Calu3 (cell line): ENCODE results near the gene GALNT14. TPM values are rescaled to one million over a fixed set of nuclear protein-coding genes. Genes with fewer than 3 reads are reported as not detected.

Experiments used
- BruUV-seq: library from RNA; stranded (reverse); fragments of 400-500 nt; replicated peaks from 2 replicates; lab custom pipeline; 2021; lab: Mats Ljungman, UMichigan
- CTCF ChIA-PET: fragments of 300-600 bp; sonication (Branson Sonifier 250); formaldehyde crosslinking; loops from one replicate; lab custom pipeline; 2022; ENCODE audit warnings: antibody characterized with exemption; lab: Charles Lee
- DNase-seq: peaks from one replicate; pipeline ENCODE4 v3.0.0; 2022
- H3K27ac Mint-ChIP-seq: one replicate; pipeline ENCODE4 v1.8.0; 2022; ENCODE audit warnings: mixed read lengths; ENCODE audit not compliant: unreplicated experiment
- H3K27me3 Mint-ChIP-seq: one replicate; pipeline ENCODE4 v1.8.0; 2022; ENCODE audit warnings: mixed read lengths; ENCODE audit not compliant: unreplicated experiment
- H3K36me3 Mint-ChIP-seq: one replicate; pipeline ENCODE4 v1.8.0; 2022; ENCODE audit warnings: mild to moderate bottlenecking, moderate library complexity, mixed read lengths; ENCODE audit not compliant: insufficient read depth, unreplicated experiment
- H3K4me1 Mint-ChIP-seq: one replicate; pipeline ENCODE4 v1.8.0; 2022; ENCODE audit warnings: mild to moderate bottlenecking, low read depth, mixed read lengths; ENCODE audit not compliant: unreplicated experiment
- H3K4me3 Mint-ChIP-seq: one replicate; pipeline ENCODE4 v1.8.0; 2022; ENCODE audit warnings: mild to moderate bottlenecking, low read depth, moderate library complexity, mixed read lengths; ENCODE audit not compliant: unreplicated experiment
- H3K9me3 Mint-ChIP-seq: one replicate; pipeline ENCODE4 v1.8.0; 2022; ENCODE audit warnings: low read depth, mixed read lengths; ENCODE audit not compliant: unreplicated experiment
- CTCF ChIP-seq: fragments of 200-600 bp; IDR thresholded peaks from one replicate; pipeline ENCODE4 v1.8.0; 2022; ENCODE audit warnings: antibody characterized with exemption; ENCODE audit not compliant: unreplicated experiment
- intact Hi-C: fragments of 100-400 bp; cut with micrococcal nuclease; formaldehyde crosslinking; loops from one replicate; pipeline ENCODE4 v1.10.0; 2022; ENCODE audit not compliant: unreplicated experiment
- total RNA-seq: library from RNA; stranded (reverse); gene quantifications from 2 replicates; pipeline ENCODE4 v1.2.3, GENCODE V29; 2022

The GALNT14 gene
- total RNA-seq, 1 experiment from 2014 or later, result 61.9 TPM

- no TSS peak for BruUV-seq
- DNase-seq, result no peak
- CTCF ChIA-PET, result no interaction called here
- intact Hi-C loops, result no loop called here
- Mint-ChIP-seq H3K4me1 (no peaks in the 10 kb centered on the region), H3K4me3 (no peak overlapping the region), H3K27ac (no peak overlapping the region), H3K9me3 (no peaks in the 10 kb centered on the region), H3K36me3 (no peaks in the 10 kb centered on the region), H3K27me3 (peaks cover 82% of the 10 kb centered on the region)
- TF ChIP-seq CTCF, result no peak
Observed at GRCh38 chr2:31148514-31148913, 10.3 kb upstream of the GALNT14 start.

DNA sequence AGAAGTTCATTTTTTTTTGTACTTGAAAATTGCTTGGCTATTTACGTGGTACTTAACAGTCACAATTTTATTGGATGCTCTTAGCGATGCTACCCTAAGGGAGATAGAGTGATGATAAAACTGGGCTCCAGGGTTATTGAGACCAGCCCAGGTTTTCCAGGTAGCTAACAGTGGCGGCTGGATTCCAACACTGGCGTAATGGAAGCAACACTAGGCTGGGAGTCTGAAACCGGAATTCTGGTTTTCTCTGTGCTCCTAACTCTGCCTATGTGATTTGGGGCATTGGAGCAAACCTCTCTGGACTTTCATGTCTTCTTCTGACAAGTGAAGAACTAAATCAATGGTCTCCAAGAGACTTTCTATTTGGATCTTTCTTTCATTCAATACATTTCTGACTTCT lies 9.4 kb upstream of the GALNT14 start:
- CTCF ChIA-PET, result no interaction called here
- Mint-ChIP-seq H3K27ac (no peak overlapping the region), H3K27me3 (peaks cover 82% of the 10 kb centered on the region), H3K9me3 (no peaks in the 10 kb centered on the region), H3K36me3 (no peaks in the 10 kb centered on the region), H3K4me1 (no peaks in the 10 kb centered on the region), H3K4me3 (no peak overlapping the region)
- intact Hi-C loops, result no loop called here
- no TSS peak for BruUV-seq
- no peak for DNase-seq
- TF ChIP-seq CTCF, result no peak

- H3K36me3 Mint-ChIP-seq, result peaks cover 14% of the 10 kb centered on the region
- intact Hi-C loops, result no loop called here
- DNase-seq, result no peak
- no peak for TF ChIP-seq CTCF
- CTCF ChIA-PET, result interaction anchor here (0.5 kb wide), 1 partner anchor 1532 kb away, joined by 3 read pairs; no protein-coding TSS in a partner anchor
- H3K27me3 Mint-ChIP-seq, result peaks cover 61% of the 10 kb centered on the region
- H3K4me1 Mint-ChIP-seq, result peaks cover under 1% of the 10 kb centered on the region
- H3K9me3 Mint-ChIP-seq, result no peaks in the 10 kb centered on the region
- H3K27ac Mint-ChIP-seq, result peak overlapping the region; percentile 39
- no TSS peak for BruUV-seq
- H3K4me3 Mint-ChIP-seq, result no peak overlapping the region
Observed at GRCh38 chr2:31142110-31142509, 3.9 kb upstream of the GALNT14 start.

DNA sequence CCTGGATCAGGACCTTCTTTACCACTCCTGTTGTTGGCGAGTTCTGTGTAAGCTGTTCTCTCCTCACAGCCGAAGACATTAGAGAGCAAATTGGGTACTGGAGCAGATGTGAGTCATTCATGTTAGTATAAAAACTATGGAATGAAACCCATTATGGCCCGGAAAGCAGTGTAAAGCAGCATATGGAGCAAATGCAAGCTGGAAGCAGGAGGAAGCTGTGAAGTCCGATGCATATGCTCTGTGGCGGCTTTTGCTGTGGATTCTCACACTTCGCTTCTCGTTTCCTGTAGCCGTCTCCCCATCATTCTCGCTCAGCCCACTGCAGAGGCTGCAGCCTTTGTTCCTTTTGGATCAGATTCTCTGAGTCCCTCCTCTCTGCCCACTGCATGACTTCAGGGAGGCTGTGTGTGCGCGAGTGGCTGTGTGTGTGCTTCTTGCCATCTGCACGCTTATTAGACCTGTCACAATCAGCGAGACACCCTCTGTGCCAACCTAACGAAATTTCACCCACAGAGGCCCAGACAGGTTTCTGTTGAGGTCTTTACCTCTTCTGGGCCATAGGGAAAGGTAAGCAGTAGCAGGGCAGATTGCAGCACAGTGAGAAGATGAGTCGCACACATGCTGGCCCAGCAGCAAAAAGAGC lies 3.3 kb upstream of the GALNT14 start:
- intact Hi-C loops, result no loop called here
- Mint-ChIP-seq H3K9me3 (no peaks in the 10 kb centered on the region), H3K36me3 (peaks cover 20% of the 10 kb centered on the region), H3K27me3 (peaks cover 55% of the 10 kb centered on the region), H3K4me1 (peaks cover 6% of the 10 kb centered on the region), H3K27ac (no peak overlapping the region), H3K4me3 (no peak overlapping the region)
- no TSS peak for BruUV-seq
- DNase-seq, result no peak
- CTCF ChIA-PET, result interaction anchor here (0.5 to 1.1 kb wide), 2 partner anchors 28 to 1532 kb away, joined by 3 read pairs; no protein-coding TSS in a partner anchor
- no peak for TF ChIP-seq CTCF
